Measurements from ENCODE around the gene KLK6. TPM values are rescaled to one million over a fixed set of nuclear protein-coding genes. Genes with fewer than 3 reads are reported as not detected.

Gene KLK6
- polyA plus RNA-seq, 2 of the 4 experiments (the other 2 are of a cell fraction), result 0.13 TPM; not detected in 1

- WGBS (ENCODE audit: missing lambda C conversion rate), result 45% methylated on average over 4 of the region's 4 CpGs
- H3K27ac ChIP-seq, result no peak overlapping the region
- H3K4me2 ChIP-seq, result no peak overlapping the region
- FAIRE-seq, result no peak
- ChIA-PET CTCF (interaction anchor here (1.0 to 2.0 kb wide), 5 partner anchors 13 to 76 kb away, joined by 3 to 9 read pairs (median 5); no protein-coding TSS in a partner anchor), POLR2A (no interaction called here)
- peaks cover 5% of the 10 kb centered on the region; the same call in 2 of the 3 replicates for H3K9me3 ChIP-seq
- no peak for ATAC-seq
- TF ChIP-seq, protein P1, sequence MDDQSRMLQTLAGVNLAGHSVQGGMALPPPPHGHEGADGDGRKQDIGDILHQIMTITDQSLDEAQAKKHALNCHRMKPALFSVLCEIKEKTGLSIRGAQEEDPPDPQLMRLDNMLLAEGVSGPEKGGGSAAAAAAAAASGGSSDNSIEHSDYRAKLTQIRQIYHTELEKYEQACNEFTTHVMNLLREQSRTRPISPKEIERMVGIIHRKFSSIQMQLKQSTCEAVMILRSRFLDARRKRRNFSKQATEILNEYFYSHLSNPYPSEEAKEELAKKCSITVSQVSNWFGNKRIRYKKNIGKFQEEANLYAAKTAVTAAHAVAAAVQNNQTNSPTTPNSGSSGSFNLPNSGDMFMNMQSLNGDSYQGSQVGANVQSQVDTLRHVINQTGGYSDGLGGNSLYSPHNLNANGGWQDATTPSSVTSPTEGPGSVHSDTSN (IDR thresholded peaks at IDR 0.05), result no peak
- no peak for TF ChIP-seq CBX2 (IDR thresholded peaks at IDR 0.05; ENCODE audit: borderline replicate concordance, low read depth)
- TF ChIP-seq ZNF302 (CRISPR knock-in tag; IDR thresholded peaks at IDR 0.05), result no peak
- no peak for TF ChIP-seq JUN (IDR thresholded peaks at IDR 0.05)
- no peak for TF ChIP-seq TFCP2L1 (CRISPR knock-in tag; IDR thresholded peaks at IDR 0.05)
- no peak for TF ChIP-seq GATA3 (IDR thresholded peaks at IDR 0.05; ENCODE audit: borderline replicate concordance)
- TF ChIP-seq NPAS2 (CRISPR knock-in tag; IDR thresholded peaks at IDR 0.05; ENCODE audit: borderline replicate concordance), result no peak
- TF ChIP-seq HOXB13 (CRISPR knock-in tag; IDR thresholded peaks at IDR 0.05; ENCODE audit: low read depth), result no peak
- no peak for TF ChIP-seq CEBPB (IDR thresholded peaks at IDR 0.05)
- TF ChIP-seq RARB (CRISPR knock-in tag; IDR thresholded peaks at IDR 0.05), result no peak
- TF ChIP-seq, protein P2, sequence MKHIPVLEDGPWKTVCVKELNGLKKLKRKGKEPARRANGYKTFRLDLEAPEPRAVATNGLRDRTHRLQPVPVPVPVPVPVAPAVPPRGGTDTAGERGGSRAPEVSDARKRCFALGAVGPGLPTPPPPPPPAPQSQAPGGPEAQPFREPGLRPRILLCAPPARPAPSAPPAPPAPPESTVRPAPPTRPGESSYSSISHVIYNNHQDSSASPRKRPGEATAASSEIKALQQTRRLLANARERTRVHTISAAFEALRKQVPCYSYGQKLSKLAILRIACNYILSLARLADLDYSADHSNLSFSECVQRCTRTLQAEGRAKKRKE (CRISPR knock-in tag; IDR thresholded peaks at IDR 0.05; ENCODE audit: low read depth), result no peak
- TF ChIP-seq EHMT2 (IDR thresholded peaks at IDR 0.05; ENCODE audit: low read depth), result no peak
- TF ChIP-seq FOXS1 (CRISPR knock-in tag; IDR thresholded peaks at IDR 0.05), result no peak
- no peak for TF ChIP-seq MAFK (IDR thresholded peaks at IDR 0.05; ENCODE audit: partially characterized antibody)
- peaks cover 6% of the 10 kb centered on the region; the same call in 2 of the 3 replicates for H3K4me1 ChIP-seq
- no peak overlapping the region for H3K4me3 ChIP-seq
- no peak for DNase-seq (ENCODE audit: low read depth in 1 of 2, low spot score in 1 of 2)
These were observed 29.3 kb upstream of the KLK6 start for GRCh38 chr19:50998686-50999085.

DNA sequence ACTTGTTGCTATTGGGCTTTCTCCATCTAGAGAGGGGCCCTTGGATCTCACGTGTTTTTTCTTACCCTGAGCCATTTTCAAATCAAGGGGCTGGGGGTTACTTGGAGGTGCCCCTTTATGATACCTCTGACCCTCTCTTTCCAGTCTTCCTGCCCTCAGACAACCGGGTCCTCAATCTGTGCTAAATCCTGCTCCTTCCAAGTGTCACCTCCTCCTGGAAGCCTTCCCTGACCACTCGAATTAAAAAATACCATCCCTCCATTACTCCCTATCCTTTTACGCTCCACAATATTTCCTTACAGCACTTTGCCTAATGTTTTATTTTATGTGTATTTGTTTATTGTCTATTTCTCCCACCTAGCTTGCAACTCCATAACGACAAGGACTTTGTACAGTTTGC is 28.7 kb upstream of the KLK6 start:
- 26% methylated on average over 5 of the region's 5 CpGs for WGBS (ENCODE audit: missing lambda C conversion rate)
- no peak overlapping the region for H3K4me3 ChIP-seq
- H3K9me3 ChIP-seq, result peaks cover 5% of the 10 kb centered on the region; the same call in 2 of the 3 replicates
- POLR2A ChIA-PET, result no interaction called here
- peaks cover 6% of the 10 kb centered on the region; the same call in 2 of the 3 replicates for H3K4me1 ChIP-seq
- no peak overlapping the region for H3K4me2 ChIP-seq
- no peak for ATAC-seq
- DNase-seq (ENCODE audit: low read depth in 1 of 2, low spot score in 1 of 2), result no peak
- H3K27ac ChIP-seq, result no peak overlapping the region
- peak; percentile 28 for FAIRE-seq
- CTCF ChIA-PET, result interaction anchor here (0.6 to 2.0 kb wide), 5 partner anchors 19 to 154 kb away, joined by 3 to 9 read pairs (median 5); no protein-coding TSS in a partner anchor
- peak; percentile 67 for TF ChIP-seq ZFP36 (IDR thresholded peaks at IDR 0.05; ENCODE audit: borderline replicate concordance, partially characterized antibody)
- TF ChIP-seq RNF2 (IDR thresholded peaks at IDR 0.05; ENCODE audit: borderline replicate concordance, low read depth), result no peak

DNA sequence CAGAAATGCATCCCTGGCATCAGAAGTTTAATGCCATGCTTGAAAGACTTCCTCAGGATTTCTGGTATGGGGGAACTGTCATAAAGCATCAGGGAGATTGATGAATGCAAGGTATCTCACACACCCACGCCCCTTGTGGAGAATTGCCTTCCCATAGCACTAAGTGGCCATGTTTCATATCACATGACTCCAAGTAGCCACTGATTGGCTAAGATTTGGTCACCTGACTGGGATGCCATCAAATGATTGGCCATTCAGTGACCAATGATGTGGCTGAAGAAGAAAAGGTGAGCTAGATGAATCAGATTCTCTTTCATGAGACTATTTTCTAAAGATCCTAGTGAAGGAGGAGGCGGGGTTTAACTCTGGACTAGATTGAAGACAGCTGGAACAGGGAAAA is 24.7 kb upstream of the KLK6 start:
- no peak overlapping the region for H3K4me3 ChIP-seq
- ATAC-seq (peak in 1 of 2 experiments; percentile 71; a peak in 3 of 6 replicates), FAIRE-seq (no peak), DNase-seq (ENCODE audit: low read depth in 1 of 2, low spot score in 1 of 2) (peak; percentile 65 to 75)
- no peak overlapping the region for H3K4me2 ChIP-seq
- ChIA-PET CTCF (interaction anchor here (1.5 to 1.9 kb wide), 2 partner anchors 23 to 27 kb away, joined by 6 to 9 read pairs; no protein-coding TSS in a partner anchor), POLR2A (no interaction called here)
- H3K4me1 ChIP-seq, result no peaks in the 10 kb centered on the region
- H3K27ac ChIP-seq, result no peak overlapping the region
- WGBS (ENCODE audit: missing lambda C conversion rate), result 35% methylated on average over 2 of the region's 2 CpGs
- TF ChIP-seq, protein P3, sequence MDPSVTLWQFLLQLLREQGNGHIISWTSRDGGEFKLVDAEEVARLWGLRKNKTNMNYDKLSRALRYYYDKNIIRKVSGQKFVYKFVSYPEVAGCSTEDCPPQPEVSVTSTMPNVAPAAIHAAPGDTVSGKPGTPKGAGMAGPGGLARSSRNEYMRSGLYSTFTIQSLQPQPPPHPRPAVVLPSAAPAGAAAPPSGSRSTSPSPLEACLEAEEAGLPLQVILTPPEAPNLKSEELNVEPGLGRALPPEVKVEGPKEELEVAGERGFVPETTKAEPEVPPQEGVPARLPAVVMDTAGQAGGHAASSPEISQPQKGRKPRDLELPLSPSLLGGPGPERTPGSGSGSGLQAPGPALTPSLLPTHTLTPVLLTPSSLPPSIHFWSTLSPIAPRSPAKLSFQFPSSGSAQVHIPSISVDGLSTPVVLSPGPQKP (IDR thresholded peaks at IDR 0.05; ENCODE audit: low read depth, low read length), result no peak
- TF ChIP-seq, protein P4, sequence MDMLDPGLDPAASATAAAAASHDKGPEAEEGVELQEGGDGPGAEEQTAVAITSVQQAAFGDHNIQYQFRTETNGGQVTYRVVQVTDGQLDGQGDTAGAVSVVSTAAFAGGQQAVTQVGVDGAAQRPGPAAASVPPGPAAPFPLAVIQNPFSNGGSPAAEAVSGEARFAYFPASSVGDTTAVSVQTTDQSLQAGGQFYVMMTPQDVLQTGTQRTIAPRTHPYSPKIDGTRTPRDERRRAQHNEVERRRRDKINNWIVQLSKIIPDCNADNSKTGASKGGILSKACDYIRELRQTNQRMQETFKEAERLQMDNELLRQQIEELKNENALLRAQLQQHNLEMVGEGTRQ (IDR thresholded peaks at IDR 0.05), result peak; percentile 94
- H3K9me3 ChIP-seq, result peaks cover 5% of the 10 kb centered on the region; the same call in 2 of the 3 replicates
